ENCODE measurements around the gene TAS2R1.

The TAS2R1 gene

GRCh38 chr5:9630251-9630650, at the start of gene TAS2R1:
Gene TAS2R1 (minus strand): TSS chr5:9630351. CDS start chr5:9630032, 319 bp downstream.
- no peak for DNase-seq (ENCODE audit: low read depth)

- DNase-seq (ENCODE audit: low read depth) = no peak
Measured at GRCh38 chr5:9670371-9670770, 40.2 kb upstream of the TAS2R1 start.

GRCh38 chr5:9667906-9668305, 37.8 kb upstream of the TAS2R1 start:
- no peak for DNase-seq (ENCODE audit: low read depth)

GRCh38 chr5:9663891-9664290, 33.7 kb upstream of the TAS2R1 start:
- DNase-seq (ENCODE audit: low read depth) = no peak

GRCh38 chr5:9661316-9662015, 31.3 kb upstream of the TAS2R1 start:
- peak; percentile 45 for DNase-seq (ENCODE audit: low read depth)

- peak; percentile 88 for DNase-seq (ENCODE audit: low read depth)
Measured at GRCh38 chr5:9658706-9659105, 28.6 kb upstream of the TAS2R1 start.

- DNase-seq (ENCODE audit: low read depth) = no peak
Measured at GRCh38 chr5:9657819-9658218, 27.7 kb upstream of the TAS2R1 start.

GRCh38 chr5:9655641-9656040, 25.5 kb upstream of the TAS2R1 start:
- DNase-seq (ENCODE audit: low read depth) = no peak

- DNase-seq (ENCODE audit: low read depth) = no peak
Measured at GRCh38 chr5:9654886-9655285, 24.7 kb upstream of the TAS2R1 start.

GRCh38 chr5:9653811-9654210, 23.7 kb upstream of the TAS2R1 start:
- peak; percentile 71 for DNase-seq (ENCODE audit: low read depth)

- DNase-seq (ENCODE audit: low read depth) = no peak
Measured at GRCh38 chr5:9653061-9653460, 22.9 kb upstream of the TAS2R1 start.

- no peak for DNase-seq (ENCODE audit: low read depth)
Measured at GRCh38 chr5:9652295-9652694, 22.1 kb upstream of the TAS2R1 start.

- DNase-seq (ENCODE audit: low read depth) = no peak
Measured at GRCh38 chr5:9646843-9647242, 16.7 kb upstream of the TAS2R1 start.

- no peak for DNase-seq (ENCODE audit: low read depth)
Measured at GRCh38 chr5:9644630-9645029, 14.5 kb upstream of the TAS2R1 start.

- DNase-seq (ENCODE audit: low read depth) = no peak
Measured at GRCh38 chr5:9642621-9643020, 12.5 kb upstream of the TAS2R1 start.

- DNase-seq (ENCODE audit: low read depth) = no peak
Measured at GRCh38 chr5:9641806-9642355, 11.7 kb upstream of the TAS2R1 start.

GRCh38 chr5:9632495-9632894, 2.3 kb upstream of the TAS2R1 start:
- no peak for DNase-seq (ENCODE audit: low read depth)

- no peak for DNase-seq (ENCODE audit: low read depth)
Measured at GRCh38 chr5:9627541-9627940, 2.6 kb downstream of the TAS2R1 start.

- no peak for DNase-seq (ENCODE audit: low read depth)
Measured at GRCh38 chr5:9626955-9627354, 3.2 kb downstream of the TAS2R1 start.

GRCh38 chr5:9625731-9626130, 4.4 kb downstream of the TAS2R1 start:
- DNase-seq (ENCODE audit: low read depth) = no peak

- no peak for DNase-seq (ENCODE audit: low read depth)
Measured at GRCh38 chr5:9625286-9625685, 4.9 kb downstream of the TAS2R1 start.

- DNase-seq (ENCODE audit: low read depth) = no peak
Measured at GRCh38 chr5:9624196-9624947, 5.8 kb downstream of the TAS2R1 start.

GRCh38 chr5:9623661-9624060, 6.5 kb downstream of the TAS2R1 start:
- DNase-seq (ENCODE audit: low read depth) = no peak

Measured in GM04503 (cell line).